GM11168 (cell line): ENCODE results near the gene HECTD2.

Experiments used
- in situ Hi-C: fragments of 300-500 bp; cut with MboI; formaldehyde crosslinking; loops from one replicate; pipeline ENCODE4 v1.12.0; 2022; ENCODE audit warnings: low sequenced_read_pairs; ENCODE audit not compliant: unreplicated experiment

HECTD2 gene

GRCh38 chr10:91562839-91563581, 152.9 kb downstream of the HECTD2 start:
- in situ Hi-C loops, result no loop called here

- in situ Hi-C loops, result no loop called here
Measured at GRCh38 chr10:91564026-91564425, 153.9 kb downstream of the HECTD2 start.
